Mesendoderm (in vitro differentiated cells): Measurements from ENCODE around the gene ERFL.

ENCODE experiments used
- DNase-seq: peaks from one replicate; pipeline ENCODE4 v3.0.0; 2013
- H2AK5ac ChIP-seq: 2 replicates; pipeline ENCODE4 v1.6.1; 2013; ENCODE audit warnings: low read length, inconsistent platforms
- H2BK120ac ChIP-seq: 2 replicates; pipeline ENCODE4 v1.6.1; 2013; ENCODE audit warnings: low read depth, mild to moderate bottlenecking, low read length, moderate library complexity, mixed read lengths
- H2BK15ac ChIP-seq: replicated peaks from 2 replicates; pipeline ENCODE4 v1.6.1; 2013; ENCODE audit warnings: low read depth, mild to moderate bottlenecking, moderate library complexity
- H2BK5ac ChIP-seq: 2 replicates; pipeline ENCODE4 v1.6.1; 2013; ENCODE audit warnings: low read length, inconsistent platforms
- H3K18ac ChIP-seq: 2 replicates; pipeline ENCODE4 v1.6.1; 2013; ENCODE audit warnings: mild to moderate bottlenecking, low read length, mixed read lengths
- H3K23ac ChIP-seq: one replicate; pipeline ENCODE4 v1.6.1; 2013; ENCODE audit warnings: low read length
- H3K27ac ChIP-seq: 2 replicates; pipeline ENCODE4 v1.5.1; 2013; ENCODE audit warnings: low read depth, mild to moderate bottlenecking, inconsistent platforms, low read length, moderate library complexity
- H3K27me3 ChIP-seq: 2 replicates; pipeline ENCODE4 v1.6.1; 2013; ENCODE audit warnings: low read length, control low read depth, mild to moderate bottlenecking, inconsistent platforms; ENCODE audit not compliant: insufficient read depth, poor library complexity
- H3K36me3 ChIP-seq: 2 replicates; pipeline ENCODE4 v1.6.1; 2013; ENCODE audit warnings: low read length, inconsistent platforms; ENCODE audit not compliant: control insufficient read depth, insufficient read depth
- H3K4ac ChIP-seq: one replicate; pipeline ENCODE4 v1.6.1; 2013; ENCODE audit warnings: low read depth, mild to moderate bottlenecking, low read length, moderate library complexity
- H3K4me1 ChIP-seq: 2 replicates; pipeline ENCODE4 v1.6.1; 2013; ENCODE audit warnings: low read depth, low read length, inconsistent platforms; ENCODE audit not compliant: control insufficient read depth
- H3K4me2 ChIP-seq: 2 replicates; pipeline ENCODE4 v1.6.1; 2013; ENCODE audit warnings: low read length
- H3K4me3 ChIP-seq: 2 replicates; pipeline ENCODE4 v1.5.1; 2013; ENCODE audit warnings: mild to moderate bottlenecking, low read length
- H3K56ac ChIP-seq: one replicate; pipeline ENCODE4 v1.6.1; 2013; ENCODE audit warnings: low read length
- H3K79me1 ChIP-seq: 2 replicates; pipeline ENCODE4 v1.6.1; 2013; ENCODE audit warnings: low read length, inconsistent platforms
- H3K79me2 ChIP-seq: 2 replicates; pipeline ENCODE4 v1.6.1; 2013; ENCODE audit warnings: mild to moderate bottlenecking, low read length; ENCODE audit not compliant: control insufficient read depth, insufficient read depth
- H3K9ac ChIP-seq: 2 replicates; pipeline ENCODE4 v1.6.1; 2013; ENCODE audit warnings: low read length, inconsistent platforms
- H4K5ac ChIP-seq: one replicate; pipeline ENCODE4 v1.6.1; 2013; ENCODE audit warnings: low read length
- H4K8ac ChIP-seq: one replicate; pipeline ENCODE4 v1.6.1; 2013; ENCODE audit warnings: low read depth, mild to moderate bottlenecking, control low read depth, low read length, moderate library complexity
- WGBS: extraction: QIAGEN DNeasy Blood & Tissue Kit; methylation state at CpG from one replicate; pipeline ENCODE4 v1.1.7; 2013; ENCODE audit warnings: low lambda C conversion rate, missing lambda C conversion rate; ENCODE audit not compliant: insufficient coverage; ENCODE audit errors: extremely low coverage; 5-methylcytosine and 5-hydroxymethylcytosine counted together

The ERFL gene

DNA sequence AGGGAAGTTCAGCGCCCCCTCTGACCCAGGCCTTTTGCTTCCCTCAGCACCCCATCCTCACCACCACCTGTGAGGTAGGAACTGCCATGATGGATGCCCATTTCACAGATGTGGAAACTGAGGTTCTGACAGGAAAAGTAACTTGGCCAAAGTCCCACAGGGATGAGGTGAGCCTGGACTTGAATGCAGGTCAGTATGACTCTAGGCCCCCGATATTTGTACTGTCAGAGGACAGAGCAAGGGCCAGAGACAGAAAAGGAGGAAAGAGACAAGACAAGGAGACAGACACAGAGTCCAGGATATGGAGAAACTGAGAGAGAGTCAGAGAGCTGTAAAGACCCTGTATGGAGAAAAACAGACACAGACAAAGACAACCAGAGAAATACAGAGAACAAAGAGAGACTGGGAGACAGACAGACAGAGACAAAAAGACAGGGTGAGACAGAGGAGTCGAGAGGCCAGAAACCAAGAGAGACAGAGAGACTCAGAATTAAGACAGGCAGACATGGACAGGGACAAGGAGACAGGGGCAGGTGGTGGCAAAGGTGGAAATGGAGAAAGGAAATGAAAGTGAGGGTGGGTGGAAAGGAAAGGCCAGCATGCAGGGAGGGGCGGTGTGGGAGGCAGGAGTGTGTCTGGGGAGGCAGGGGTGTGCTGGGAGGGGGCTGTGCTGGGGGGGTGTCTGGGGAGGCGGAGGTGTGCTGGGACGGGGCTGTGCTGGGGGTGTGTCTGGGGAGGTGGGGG, 5.0 kb downstream of the ERFL start:
- H3K36me3 ChIP-seq = no peaks in the 10 kb centered on the region
- H3K56ac ChIP-seq = no peak overlapping the region
- H3K4ac ChIP-seq = no peak overlapping the region
- no peak overlapping the region for H2AK5ac ChIP-seq
- no peak overlapping the region for H2BK15ac ChIP-seq
- no peaks in the 10 kb centered on the region for H3K79me1 ChIP-seq
- H3K4me3 ChIP-seq = no peak overlapping the region
- peaks cover 64% of the 10 kb centered on the region for H3K27me3 ChIP-seq
- H3K79me2 ChIP-seq = no peaks in the 10 kb centered on the region
- H2BK120ac ChIP-seq = no peak overlapping the region
- H3K18ac ChIP-seq = no peak overlapping the region
- no peak overlapping the region for H4K5ac ChIP-seq
- no peak overlapping the region for H3K9ac ChIP-seq
- DNase-seq = no peak
- no peak overlapping the region for H2BK5ac ChIP-seq
- WGBS = no CpG with 5 or more reads among the region's 6 CpGs
- H4K8ac ChIP-seq = no peak overlapping the region
- H3K4me1 ChIP-seq = no peaks in the 10 kb centered on the region
- H3K4me2 ChIP-seq = no peak overlapping the region
- H3K27ac ChIP-seq = no peak overlapping the region
- H3K23ac ChIP-seq = no peak overlapping the region

DNA sequence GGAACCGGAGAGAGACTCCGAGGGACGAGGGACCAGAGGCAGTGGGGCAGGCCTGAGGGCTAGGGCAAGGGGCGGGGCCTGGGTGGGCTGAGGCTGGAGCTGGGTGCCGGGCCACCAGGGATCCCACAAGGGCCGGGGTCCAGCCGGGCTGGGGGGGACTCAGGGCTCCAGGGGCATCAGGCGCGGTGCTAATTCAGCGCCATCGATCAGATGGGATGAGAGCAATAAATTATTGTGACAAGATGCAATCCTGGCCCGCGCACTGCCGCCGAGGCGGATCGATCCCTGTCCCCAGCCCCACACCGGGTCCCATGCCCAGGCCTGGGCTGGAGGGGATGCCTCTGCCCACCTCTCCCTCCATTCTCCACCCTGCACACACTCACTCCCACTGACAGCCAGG, 5.7 kb downstream of the ERFL start:
- no CpG with 5 or more reads among the region's 18 CpGs for WGBS
- H3K36me3 ChIP-seq = no peaks in the 10 kb centered on the region
- H3K79me2 ChIP-seq = no peaks in the 10 kb centered on the region
- no peak overlapping the region for H4K8ac ChIP-seq
- no peak overlapping the region for H2AK5ac ChIP-seq
- no peak overlapping the region for H3K27ac ChIP-seq
- no peak for DNase-seq
- no peak overlapping the region for H2BK15ac ChIP-seq
- peaks cover 61% of the 10 kb centered on the region for H3K27me3 ChIP-seq
- no peaks in the 10 kb centered on the region for H3K79me1 ChIP-seq
- H3K4ac ChIP-seq = no peak overlapping the region
- no peak overlapping the region for H2BK5ac ChIP-seq
- H3K4me2 ChIP-seq = no peak overlapping the region
- H3K56ac ChIP-seq = no peak overlapping the region
- no peaks in the 10 kb centered on the region for H3K4me1 ChIP-seq
- H2BK120ac ChIP-seq = no peak overlapping the region
- H3K4me3 ChIP-seq = no peak overlapping the region
- no peak overlapping the region for H3K9ac ChIP-seq
- H3K23ac ChIP-seq = no peak overlapping the region
- H3K18ac ChIP-seq = no peak overlapping the region
- no peak overlapping the region for H4K5ac ChIP-seq

DNA sequence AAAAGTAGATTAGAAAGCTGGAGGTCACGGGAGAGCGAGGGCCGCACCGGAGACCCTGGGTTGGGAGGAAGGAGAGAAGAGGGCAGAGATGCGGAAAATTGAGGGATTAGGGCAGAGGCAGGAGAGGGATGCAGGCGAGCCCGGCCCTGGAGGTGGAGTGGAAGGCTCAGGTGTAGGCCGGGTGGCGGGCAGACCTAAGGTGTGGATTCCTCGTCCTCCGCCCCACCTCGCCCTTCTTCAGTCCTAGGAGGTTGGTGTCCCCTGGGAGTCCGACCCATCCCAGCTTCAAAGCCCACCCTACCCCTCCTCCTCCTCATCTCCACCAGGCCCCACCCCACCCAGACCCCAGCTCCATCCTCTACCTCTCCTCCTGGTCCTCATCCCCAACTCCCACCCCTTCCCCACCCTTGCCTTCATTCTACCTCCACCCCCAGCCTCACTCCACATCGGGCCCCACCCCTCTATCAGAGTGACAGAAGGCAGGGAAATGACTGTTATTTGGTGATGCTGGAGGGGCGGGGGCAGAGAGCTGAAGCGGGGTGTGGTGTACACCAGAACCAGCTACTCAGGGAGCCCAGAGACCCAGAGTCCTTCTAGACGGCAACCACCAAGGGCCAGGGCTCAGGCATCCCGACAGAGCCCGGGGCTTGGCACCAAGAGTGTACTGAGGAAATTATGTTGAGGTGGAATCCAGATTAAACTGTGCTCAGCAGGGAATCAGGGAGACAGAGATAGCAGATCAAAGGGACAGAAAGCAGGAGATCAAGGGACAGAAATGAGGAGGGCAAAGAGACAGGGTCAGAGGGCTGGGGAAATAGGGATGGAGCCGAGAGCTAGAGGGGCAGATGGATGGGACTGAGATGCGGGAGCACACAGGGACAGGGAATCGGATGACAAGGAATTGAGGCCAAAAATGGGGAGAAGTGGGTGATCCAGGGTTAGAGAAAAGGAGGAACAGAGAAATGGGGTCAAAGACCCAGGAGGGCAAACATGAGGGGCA, 6.4 kb downstream of the ERFL start:
- no peak overlapping the region for H3K4me2 ChIP-seq
- no peak overlapping the region for H2AK5ac ChIP-seq
- H3K4me3 ChIP-seq = no peak overlapping the region
- H4K8ac ChIP-seq = no peak overlapping the region
- H3K27ac ChIP-seq = no peak overlapping the region
- H3K4ac ChIP-seq = no peak overlapping the region
- H3K79me2 ChIP-seq = no peaks in the 10 kb centered on the region
- no peak overlapping the region for H3K9ac ChIP-seq
- no peaks in the 10 kb centered on the region for H3K36me3 ChIP-seq
- H3K4me1 ChIP-seq = no peaks in the 10 kb centered on the region
- no peak overlapping the region for H3K23ac ChIP-seq
- no peaks in the 10 kb centered on the region for H3K79me1 ChIP-seq
- H2BK120ac ChIP-seq = no peak overlapping the region
- H2BK5ac ChIP-seq = no peak overlapping the region
- no peak overlapping the region for H3K18ac ChIP-seq
- H3K56ac ChIP-seq = no peak overlapping the region
- DNase-seq = peak; percentile 46
- H4K5ac ChIP-seq = no peak overlapping the region
- no peak overlapping the region for H2BK15ac ChIP-seq
- H3K27me3 ChIP-seq = peaks cover 56% of the 10 kb centered on the region
- WGBS = no CpG with 5 or more reads among the region's 22 CpGs

DNA sequence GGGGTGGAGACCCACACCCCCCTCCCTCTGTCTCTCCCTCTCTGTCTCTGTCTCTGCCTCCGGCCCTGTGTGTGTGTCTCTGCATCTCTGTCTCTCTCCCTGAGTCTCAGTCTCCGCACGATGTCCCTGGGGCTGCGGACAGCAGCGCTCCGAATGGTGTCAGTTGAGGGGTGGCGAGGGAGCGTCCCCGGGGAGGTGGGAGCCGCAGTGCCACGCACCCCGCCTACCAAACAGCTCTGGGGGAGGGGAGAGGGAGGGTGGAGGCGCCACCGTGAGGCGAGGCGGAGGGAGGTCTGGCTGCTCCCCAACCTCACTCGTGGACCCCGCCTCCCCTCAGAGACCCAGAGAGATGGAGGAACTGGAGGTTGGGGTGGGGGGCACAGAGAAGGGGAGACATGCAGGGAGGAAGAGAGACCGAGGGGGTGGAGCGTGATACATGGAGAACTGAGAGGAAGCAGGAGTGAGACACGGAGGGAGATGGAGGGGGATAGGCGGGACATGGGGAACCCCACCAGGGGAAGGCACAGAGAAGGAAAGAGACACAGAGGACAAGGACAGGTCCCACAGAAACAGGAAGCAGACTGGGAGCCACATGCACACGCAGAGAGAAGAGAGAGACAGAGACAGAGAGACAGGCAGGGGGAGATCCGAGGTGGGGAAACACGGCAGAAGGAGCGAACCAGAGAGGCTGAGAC, 7.2 kb downstream of the ERFL start:
- H3K4me3 ChIP-seq = no peak overlapping the region
- H2BK120ac ChIP-seq = no peak overlapping the region
- H3K79me2 ChIP-seq = no peaks in the 10 kb centered on the region
- WGBS = no CpG with 5 or more reads among the region's 26 CpGs
- peaks cover 56% of the 10 kb centered on the region for H3K27me3 ChIP-seq
- H3K27ac ChIP-seq = no peak overlapping the region
- no peak overlapping the region for H2AK5ac ChIP-seq
- no peak overlapping the region for H2BK5ac ChIP-seq
- no peak overlapping the region for H3K4me2 ChIP-seq
- H3K4ac ChIP-seq = no peak overlapping the region
- no peak overlapping the region for H3K9ac ChIP-seq
- H3K23ac ChIP-seq = no peak overlapping the region
- no peak overlapping the region for H4K5ac ChIP-seq
- H3K79me1 ChIP-seq = no peaks in the 10 kb centered on the region
- no peak overlapping the region for H3K56ac ChIP-seq
- H3K36me3 ChIP-seq = no peaks in the 10 kb centered on the region
- no peak for DNase-seq
- H4K8ac ChIP-seq = no peak overlapping the region
- no peaks in the 10 kb centered on the region for H3K4me1 ChIP-seq
- H2BK15ac ChIP-seq = no peak overlapping the region
- no peak overlapping the region for H3K18ac ChIP-seq

DNA sequence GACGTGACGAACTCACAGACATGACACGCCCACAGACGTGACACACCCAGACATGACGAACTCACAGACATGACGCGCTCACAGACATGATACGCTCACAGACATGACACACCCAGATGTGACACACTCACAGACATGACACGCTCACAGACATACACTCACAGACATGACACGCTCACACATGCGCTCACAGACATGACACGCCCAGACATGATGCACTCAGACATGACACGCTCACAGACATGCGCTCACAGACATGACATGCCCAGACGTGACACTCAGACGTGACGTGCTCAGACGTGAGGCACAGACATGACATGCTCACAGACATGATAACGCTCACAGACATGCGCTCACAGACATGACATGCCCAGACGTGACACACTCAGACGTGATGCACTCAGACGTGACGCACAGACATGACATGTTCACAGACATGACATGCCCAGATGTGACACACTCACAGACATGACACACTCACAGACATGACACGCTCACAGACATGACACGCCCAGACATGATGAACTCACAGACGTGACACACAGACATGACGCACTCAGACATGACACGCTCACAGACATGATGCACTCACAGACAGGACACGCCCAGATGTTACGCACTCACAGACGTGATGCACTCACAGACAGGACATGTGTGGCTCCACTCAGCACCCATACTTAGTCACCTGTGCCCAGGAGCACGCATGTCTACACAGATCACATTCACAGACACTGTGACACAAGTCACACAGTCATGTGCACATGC, 8.1 kb downstream of the ERFL start:
- Histone ChIP-seq H3K18ac (no peak overlapping the region), H2BK15ac (no peak overlapping the region), H3K27me3 (peaks cover 53% of the 10 kb centered on the region), H3K4ac (no peak overlapping the region), H3K27ac (no peak overlapping the region), H4K5ac (no peak overlapping the region), H3K56ac (no peak overlapping the region), H3K79me1 (no peaks in the 10 kb centered on the region), H3K4me1 (no peaks in the 10 kb centered on the region), H3K9ac (no peak overlapping the region), H2BK120ac (no peak overlapping the region), H3K36me3 (no peaks in the 10 kb centered on the region), H2AK5ac (no peak overlapping the region), H3K79me2 (no peaks in the 10 kb centered on the region), H2BK5ac (no peak overlapping the region), H3K4me3 (no peak overlapping the region), H3K4me2 (no peak overlapping the region), H4K8ac (no peak overlapping the region), H3K23ac (no peak overlapping the region)
- no peak for DNase-seq
- WGBS = no CpG with 5 or more reads among the region's 33 CpGs
